ENCODE data around the gene TKFC.

TKFC gene

GRCh38 chr11:61364012-61364675 lies 31.1 kb downstream of the TKFC start:
- POLR2A ChIA-PET = no interaction called here
- TF ChIP-seq, protein P1, sequence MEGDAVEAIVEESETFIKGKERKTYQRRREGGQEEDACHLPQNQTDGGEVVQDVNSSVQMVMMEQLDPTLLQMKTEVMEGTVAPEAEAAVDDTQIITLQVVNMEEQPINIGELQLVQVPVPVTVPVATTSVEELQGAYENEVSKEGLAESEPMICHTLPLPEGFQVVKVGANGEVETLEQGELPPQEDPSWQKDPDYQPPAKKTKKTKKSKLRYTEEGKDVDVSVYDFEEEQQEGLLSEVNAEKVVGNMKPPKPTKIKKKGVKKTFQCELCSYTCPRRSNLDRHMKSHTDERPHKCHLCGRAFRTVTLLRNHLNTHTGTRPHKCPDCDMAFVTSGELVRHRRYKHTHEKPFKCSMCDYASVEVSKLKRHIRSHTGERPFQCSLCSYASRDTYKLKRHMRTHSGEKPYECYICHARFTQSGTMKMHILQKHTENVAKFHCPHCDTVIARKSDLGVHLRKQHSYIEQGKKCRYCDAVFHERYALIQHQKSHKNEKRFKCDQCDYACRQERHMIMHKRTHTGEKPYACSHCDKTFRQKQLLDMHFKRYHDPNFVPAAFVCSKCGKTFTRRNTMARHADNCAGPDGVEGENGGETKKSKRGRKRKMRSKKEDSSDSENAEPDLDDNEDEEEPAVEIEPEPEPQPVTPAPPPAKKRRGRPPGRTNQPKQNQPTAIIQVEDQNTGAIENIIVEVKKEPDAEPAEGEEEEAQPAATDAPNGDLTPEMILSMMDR (IDR thresholded peaks at IDR 0.05; ENCODE audit: control extremely low read depth, extremely low read depth, low read depth, missing control alignments) = no peak
- DNase-seq (ENCODE audit: extremely low spot score) = no peak
- CTCF ChIA-PET = interaction anchor here (0.8 to 27.1 kb wide), 7 partner anchors 9 to 71 kb away, joined by 3 to 374 read pairs (median 7); partner anchors contain the start of genes DDB1 and TKFC

- TF ChIP-seq, protein P1 (IDR thresholded peaks at IDR 0.05; ENCODE audit: control extremely low read depth, extremely low read depth, low read depth, missing control alignments) = no peak
- ChIA-PET CTCF (interaction anchor here (1.4 to 27.1 kb wide), 5 partner anchors 9 to 29 kb away, joined by 3 to 374 read pairs (median 68); partner anchors contain the start of genes CYB561A3, DDB1, TKFC and TMEM138), POLR2A (no interaction called here)
- DNase-seq (ENCODE audit: extremely low spot score) = no peak
Observed at GRCh38 chr11:61367406-61367805, 34.4 kb downstream of the TKFC start.

DNA sequence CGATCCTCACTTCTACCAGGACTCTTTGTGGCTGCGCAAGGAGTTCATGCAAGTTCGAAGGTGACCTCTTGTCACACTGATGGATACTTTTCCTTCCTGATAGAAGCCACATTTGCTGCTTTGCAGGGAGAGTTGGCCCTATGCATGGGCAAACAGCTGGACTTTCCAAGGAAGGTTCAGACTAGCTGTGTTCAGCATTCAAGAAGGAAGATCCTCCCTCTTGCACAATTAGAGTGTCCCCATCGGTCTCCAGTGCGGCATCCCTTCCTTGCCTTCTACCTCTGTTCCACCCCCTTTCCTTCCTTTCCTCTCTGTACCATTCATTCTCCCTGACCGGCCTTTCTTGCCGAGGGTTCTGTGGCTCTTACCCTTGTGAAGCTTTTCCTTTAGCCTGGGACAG lies 35.6 kb downstream of the TKFC start:
- CTCF ChIA-PET = interaction anchor here (0.9 to 27.1 kb wide), 8 partner anchors 10 to 116 kb away, joined by 3 to 374 read pairs (median 4); partner anchors contain the start of genes CYB561A3, DDB1, SDHAF2 and TKFC
- no peak for DNase-seq (ENCODE audit: extremely low spot score)
- POLR2A ChIA-PET = interaction anchor here (0.6 to 3.3 kb wide), 3 partner anchors 8 to 1622 kb away, joined by 3 to 38 read pairs (median 11); partner anchors contain the start of genes CYB561A3 and TMEM138
- TF ChIP-seq, protein P1 (IDR thresholded peaks at IDR 0.05; ENCODE audit: control extremely low read depth, extremely low read depth, low read depth, missing control alignments) = no peak

- TF ChIP-seq, protein P1 (IDR thresholded peaks at IDR 0.05; ENCODE audit: control extremely low read depth, extremely low read depth, low read depth, missing control alignments) = no peak
- peak; percentile 34 for DNase-seq (ENCODE audit: extremely low spot score)
- POLR2A ChIA-PET = interaction anchor here (0.6 to 3.3 kb wide), 5 partner anchors 9 to 1621 kb away, joined by 3 to 38 read pairs (median 3); partner anchors contain the start of genes CYB561A3 and TMEM138
- CTCF ChIA-PET = interaction anchor here (0.9 to 27.1 kb wide), 11 partner anchors 9 to 117 kb away, joined by 3 to 374 read pairs (median 3); partner anchors contain the start of genes CYB561A3, DDB1, SDHAF2 and TKFC
Observed at GRCh38 chr11:61369372-61370348, 36.6 kb downstream of the TKFC start.

- no peak for DNase-seq (ENCODE audit: extremely low spot score)
- CTCF ChIA-PET = interaction anchor here (0.7 to 27.1 kb wide), 10 partner anchors 9 to 105 kb away, joined by 3 to 374 read pairs (median 4); partner anchors contain the start of genes CPSF7, CYB561A3, DDB1 and SDHAF2
- TF ChIP-seq, protein P1 (IDR thresholded peaks at IDR 0.05; ENCODE audit: control extremely low read depth, extremely low read depth, low read depth, missing control alignments) = no peak
- POLR2A ChIA-PET = interaction anchor here (0.9 to 3.3 kb wide), 3 partner anchors 10 to 15 kb away, joined by 3 to 38 read pairs (median 11); partner anchors contain the start of genes CYB561A3 and TMEM138
Observed at GRCh38 chr11:61370349-61371005, 37.4 kb downstream of the TKFC start.

Data from GM10248 (cell line).